AML-193 (cell line): ENCODE measurements around the gene CXCL14.

ENCODE experiments used
- DNase-seq, 2 experiments: peaks; one replicate each; lab custom pipeline; 2025; lab: John Stamatoyannopoulos, UW

The CXCL14 gene

GRCh38 chr5:135578685-135579341 lies at the start of gene CXCL14:
Gene CXCL14, minus strand, starts transcription at chr5:135578991. Its CDS starts 213 bp downstream, at chr5:135578778.
- DNase-seq = no peak

- no peak for DNase-seq
These were observed 47.8 kb upstream of the CXCL14 start for GRCh38 chr5:135626636-135627035.

GRCh38 chr5:135625961-135626360 lies 47.2 kb upstream of the CXCL14 start:
- DNase-seq = no peak

GRCh38 chr5:135625486-135625885 lies 46.7 kb upstream of the CXCL14 start:
- no peak for DNase-seq

GRCh38 chr5:135625061-135625460 lies 46.3 kb upstream of the CXCL14 start:
- no peak for DNase-seq

GRCh38 chr5:135623186-135623715 lies 44.5 kb upstream of the CXCL14 start:
- DNase-seq = no peak

- no peak for DNase-seq
These were observed 36.9 kb upstream of the CXCL14 start for GRCh38 chr5:135615581-135616260.

- no peak for DNase-seq
These were observed 36.4 kb upstream of the CXCL14 start for GRCh38 chr5:135615171-135615570.

- no peak for DNase-seq
These were observed 31.2 kb upstream of the CXCL14 start for GRCh38 chr5:135609981-135610380.

GRCh38 chr5:135608761-135609443 lies 30.1 kb upstream of the CXCL14 start:
- DNase-seq = no peak

- no peak for DNase-seq
These were observed 29.6 kb upstream of the CXCL14 start for GRCh38 chr5:135608361-135608760.

- DNase-seq = no peak
These were observed 27.6 kb upstream of the CXCL14 start for GRCh38 chr5:135606431-135606830.

GRCh38 chr5:135605221-135605620 lies 26.4 kb upstream of the CXCL14 start:
- no peak for DNase-seq

- DNase-seq = no peak
These were observed 25.3 kb upstream of the CXCL14 start for GRCh38 chr5:135604056-135604455.

GRCh38 chr5:135602882-135603721 lies 24.3 kb upstream of the CXCL14 start:
- DNase-seq = no peak

- no peak for DNase-seq
These were observed 22.7 kb upstream of the CXCL14 start for GRCh38 chr5:135601466-135601865.

GRCh38 chr5:135600971-135601381 lies 22.2 kb upstream of the CXCL14 start:
- no peak for DNase-seq

GRCh38 chr5:135600152-135600570 lies 21.4 kb upstream of the CXCL14 start:
- no peak for DNase-seq

- DNase-seq = no peak
These were observed 20.8 kb upstream of the CXCL14 start for GRCh38 chr5:135599421-135600151.

GRCh38 chr5:135598691-135599395 lies 20.1 kb upstream of the CXCL14 start:
- no peak for DNase-seq

GRCh38 chr5:135596788-135597187 lies 18.0 kb upstream of the CXCL14 start:
- DNase-seq = no peak
